ENCODE measurements around the gene CST8.
"Not testable (repeated sequence)": the region's sequence is repeated elsewhere in the genome, so short reads cannot be mapped to it uniquely, and the experiment has no call there.

- TF ChIP-seq CTCF (conservative IDR thresholded peaks at IDR 0.05; ENCODE audit: low read depth, low read length); BHLHE40 (IDR thresholded peaks at IDR 0.05; ENCODE audit: low read depth, low read length); POLR2A (IDR thresholded peaks at IDR 0.05; ENCODE audit: low read depth, low read length); RAD21 (IDR thresholded peaks at IDR 0.05; ENCODE audit: low read length); RFX5 (IDR thresholded peaks at IDR 0.05; ENCODE audit: low read depth, low read length); RCOR1 (IDR thresholded peaks at IDR 0.05; ENCODE audit: insufficient replicate concordance, low read length); SMC3 (IDR thresholded peaks at IDR 0.05; ENCODE audit: low read depth, low read length); CEBPB (IDR thresholded peaks at IDR 0.05; ENCODE audit: low read depth, low read length); NFE2L2 (IDR thresholded peaks at IDR 0.05; ENCODE audit: low read depth, low read length); MAZ (IDR thresholded peaks at IDR 0.05; ENCODE audit: borderline replicate concordance, low read depth, low read length): not testable (repeated sequence)
Measured at GRCh38 chr20:23466961-23467360, 24.0 kb upstream of the CST8 start.
